Transverse colon (tissue), 4 donors: ENCODE data around the gene MT1X. TPM values are rescaled to one million over a fixed set of nuclear protein-coding genes. Genes with fewer than 3 reads are reported as not detected.

Experiments
- DNase-seq: peaks from one replicate; pipeline ENCODE4 v3.0.0-alpha.2; 2019
- H3K27ac ChIP-seq, 4 donors: fragments of 200-600 bp; sonication (generic); 2 replicates each; pipeline ENCODE4 v1.5.1; 2016 to 2018; ENCODE audit warnings: inconsistent platforms in 4 of 4
- H3K27me3 ChIP-seq: fragments of 200-600 bp; sonication (generic); 2 replicates; pipeline ENCODE4 v1.5.1; 2017; ENCODE audit warnings: inconsistent platforms
- H3K36me3 ChIP-seq, 4 donors: fragments of 200-600 bp; sonication (generic); 2 replicates each; pipeline ENCODE4 v1.5.1; 2017 to 2019; ENCODE audit warnings: inconsistent platforms in 4 of 4
- H3K4me1 ChIP-seq, 4 donors: fragments of 200-600 bp; sonication (generic); 2 replicates each; pipeline ENCODE4 v1.5.1; 2017 to 2020; ENCODE audit warnings: inconsistent platforms in 4 of 4
- H3K4me3 ChIP-seq, 4 donors: fragments of 200-600 bp; sonication (generic); 1 replicate in 1 of 4; 2 replicates in 3 of 4; pipeline versions ENCODE4 v1.5.1 to v1.6.1; 2017 to 2019; ENCODE audit warnings: inconsistent platforms in 4 of 4
- H3K9me3 ChIP-seq, 2 donors: fragments of 200-600 bp; sonication (generic); 2 replicates each; pipeline ENCODE4 v1.5.1; 2017 to 2019; ENCODE audit warnings: inconsistent platforms in 2 of 2
- EP300 ChIP-seq: sonication (generic); formaldehyde crosslinking; IDR thresholded peaks from one replicate; pipeline ENCODE4 v1.6.1; 2017; ENCODE audit warnings: antibody characterized with exemption, low read depth
- POLR2A ChIP-seq: fragments of 450-650 bp; IDR thresholded peaks from one replicate; pipeline ENCODE4 v1.6.1; 2016; ENCODE audit warnings: antibody characterized with exemption, mild to moderate bottlenecking, moderate library complexity
- POLR2AphosphoS5 ChIP-seq, 3 donors: sonication (generic); formaldehyde crosslinking; IDR thresholded peaks; one replicate each; pipeline ENCODE4 v1.6.1; 2016; ENCODE audit warnings: antibody characterized with exemption in 3 of 3
- WGBS, 2 donors: methylation state at CpG; one replicate each; pipeline ENCODE4 v1.1.5; 2018; ENCODE audit warnings: low coverage in 1 of 2; 5-methylcytosine and 5-hydroxymethylcytosine counted together
- in situ Hi-C, 4 donors: fragments of 200-750 bp; cut with MboI; loops; one replicate each; pipeline versions ENCODE4 v1.15.0 to v1.15.1; 2017; ENCODE audit warnings: low sequenced_read_pairs in 3 of 4, low pct_ligation_motif_present in 1 of 4, low pct_unique_long_range_greater_than_20kb in 1 of 4
- intact Hi-C: fragments of 100-400 bp; cut with DNase I; formaldehyde crosslinking; loops from one replicate; pipeline ENCODE4 v1.15.1; 2023; ENCODE audit warnings: low total_unique reads
- total RNA-seq, 4 donors: library from RNA; depleted of rRNA; stranded (reverse); fragments of >200 nt; gene quantifications; one replicate each; pipeline ENCODE4 v1.1.0, GENCODE V29; 2016
- TF ChIP-seq, protein P1 (sequence below), 5 experiments: fragments of 200-600 bp in 3 of 5; fragments of 450-650 bp in 2 of 5; sonication (generic) in 3 of 5; IDR thresholded peaks; 1 replicate in 2 of 5; 2 replicates in 3 of 5; pipeline ENCODE4 v1.5.1; 2016 to 2017; ENCODE audit warnings: antibody characterized with exemption in 5 of 5, inconsistent platforms in 3 of 5, mild to moderate bottlenecking in 2 of 5, moderate library complexity in 1 of 5

Gene MT1X
- 100 to 1,000 TPM in 3 of 4 donors, 10 to 100 TPM in 1; 40.4 to 784 (median 274) TPM for total RNA-seq

DNA sequence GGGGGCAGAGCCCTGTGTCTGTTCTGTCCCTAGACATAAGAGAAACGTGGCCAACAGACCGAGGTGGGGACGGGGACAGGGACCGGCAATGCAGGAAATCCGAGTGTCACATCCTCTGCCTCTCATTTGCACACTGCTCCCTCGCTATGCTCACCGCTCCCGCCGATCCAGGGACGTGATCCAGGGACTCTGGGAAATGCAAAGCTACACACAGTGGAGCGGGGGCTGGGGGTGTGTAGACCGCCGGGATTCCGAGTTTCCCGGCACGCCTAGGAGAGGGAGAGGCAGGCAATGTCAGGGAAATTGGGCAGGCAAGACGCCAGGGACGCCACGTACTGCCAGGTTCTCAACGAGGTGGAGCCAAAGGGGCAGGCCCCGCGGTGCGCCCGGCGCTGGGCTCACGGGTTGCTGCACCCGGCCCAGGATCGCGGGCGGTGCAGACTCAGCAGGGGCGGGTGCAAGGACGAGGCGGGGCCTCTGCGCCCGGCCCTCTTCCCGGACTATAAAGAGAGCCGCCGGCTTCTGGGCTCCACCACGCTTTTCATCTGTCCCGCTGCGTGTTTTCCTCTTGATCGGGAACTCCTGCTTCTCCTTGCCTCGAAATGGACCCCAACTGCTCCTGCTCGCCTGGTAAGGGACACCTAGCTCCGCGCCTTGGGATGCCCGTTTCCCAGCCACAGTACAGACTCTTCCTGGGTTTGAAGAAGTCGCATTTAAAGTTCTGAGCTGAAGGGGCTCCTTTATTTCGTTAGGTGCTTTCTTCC, at the start of gene MT1X:
Gene MT1X, plus strand, starts transcription at position 532 of the 764 bp plus-strand sequence. Its CDS starts 71 bp downstream, at position 603.
- TF ChIP-seq POLR2AphosphoS5 (IDR thresholded peaks at IDR 0.05) = peak in 2 of 3 donors; percentile 97
- TF ChIP-seq EP300 = peak; percentile 96
- peak; percentile 97 for TF ChIP-seq POLR2A
- TF ChIP-seq, protein P1, sequence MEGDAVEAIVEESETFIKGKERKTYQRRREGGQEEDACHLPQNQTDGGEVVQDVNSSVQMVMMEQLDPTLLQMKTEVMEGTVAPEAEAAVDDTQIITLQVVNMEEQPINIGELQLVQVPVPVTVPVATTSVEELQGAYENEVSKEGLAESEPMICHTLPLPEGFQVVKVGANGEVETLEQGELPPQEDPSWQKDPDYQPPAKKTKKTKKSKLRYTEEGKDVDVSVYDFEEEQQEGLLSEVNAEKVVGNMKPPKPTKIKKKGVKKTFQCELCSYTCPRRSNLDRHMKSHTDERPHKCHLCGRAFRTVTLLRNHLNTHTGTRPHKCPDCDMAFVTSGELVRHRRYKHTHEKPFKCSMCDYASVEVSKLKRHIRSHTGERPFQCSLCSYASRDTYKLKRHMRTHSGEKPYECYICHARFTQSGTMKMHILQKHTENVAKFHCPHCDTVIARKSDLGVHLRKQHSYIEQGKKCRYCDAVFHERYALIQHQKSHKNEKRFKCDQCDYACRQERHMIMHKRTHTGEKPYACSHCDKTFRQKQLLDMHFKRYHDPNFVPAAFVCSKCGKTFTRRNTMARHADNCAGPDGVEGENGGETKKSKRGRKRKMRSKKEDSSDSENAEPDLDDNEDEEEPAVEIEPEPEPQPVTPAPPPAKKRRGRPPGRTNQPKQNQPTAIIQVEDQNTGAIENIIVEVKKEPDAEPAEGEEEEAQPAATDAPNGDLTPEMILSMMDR (IDR thresholded peaks at IDR 0.05) = no peak
- H3K9me3 ChIP-seq = no peaks in the 10 kb centered on the region
- in situ Hi-C loops (no loop called here), intact Hi-C loops (loop anchor here (5.0 kb wide), 2 partner anchors 55 to 75 kb away; partner anchors contain the start of genes MT1E and MT2A)
- peaks cover 3 to 20% (median 11%) of the 10 kb centered on the region in 4 donors for H3K4me1 ChIP-seq
- no peaks in the 10 kb centered on the region for H3K36me3 ChIP-seq
- DNase-seq = peak; percentile 94
- H3K4me3 ChIP-seq = peak within 1 kb of the TSS; percentile 43 to 79 (median 55)
- peak within 1 kb of the TSS; percentile 79 to 87 (median 82) for H3K27ac ChIP-seq
- WGBS, 2 donors = 0% methylated on average over 10 to 46 of the region's 49 CpGs
- no peaks in the 10 kb centered on the region for H3K27me3 ChIP-seq

DNA sequence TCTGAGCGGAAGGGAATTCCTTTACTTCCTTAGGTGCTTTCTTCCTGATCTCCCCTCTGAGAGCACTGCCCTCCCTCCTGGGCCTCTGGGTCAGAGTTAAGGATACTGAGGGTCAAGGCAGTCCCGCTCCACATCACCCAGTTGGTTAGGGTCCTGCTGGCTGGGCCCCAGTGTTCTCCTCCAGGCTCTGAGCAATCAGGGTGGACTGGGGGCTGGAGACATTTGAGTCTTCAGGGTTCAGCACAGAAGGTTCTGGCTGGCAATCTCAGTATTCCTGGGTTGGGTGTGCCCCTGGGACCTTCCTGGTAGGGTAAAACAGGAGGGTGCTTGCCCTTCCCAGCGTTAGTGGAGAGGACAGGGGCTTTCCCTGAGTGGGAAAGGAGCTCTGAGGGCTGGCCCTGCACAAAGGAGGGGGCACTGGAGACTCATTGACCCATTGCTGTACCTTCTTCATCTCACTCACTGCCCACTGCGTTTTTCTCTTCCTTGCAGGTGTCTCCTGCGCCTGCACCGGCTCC, 49.4 kb upstream of the MT1X start:
- no peak for DNase-seq
- in situ Hi-C loops = no loop called here
- 61% methylated on average over 6 of the region's 6 CpGs; no CpG with 5 or more reads in 1 of the 2 donors for WGBS, 2 donors
- H3K9me3 ChIP-seq = no peaks in the 10 kb centered on the region
- peak overlapping the region; percentile 18 to 58 (median 45) for H3K4me3 ChIP-seq
- H3K27ac ChIP-seq = peak overlapping the region; percentile 53 to 74 (median 59)
- no peak for TF ChIP-seq POLR2A
- TF ChIP-seq POLR2AphosphoS5 (IDR thresholded peaks at IDR 0.05) = no peak
- no peak for TF ChIP-seq EP300
- TF ChIP-seq, protein P1 (IDR thresholded peaks at IDR 0.05) = no peak
- H3K36me3 ChIP-seq = no peaks in the 10 kb centered on the region
- H3K4me1 ChIP-seq = peaks cover 6 to 30% (median 19%) of the 10 kb centered on the region in 4 donors
- intact Hi-C loops = loop anchor here (1.0 kb wide), 1 partner anchor 25 kb away; the partner anchor contains the start of gene MT2A
- H3K27me3 ChIP-seq = peaks cover 63% of the 10 kb centered on the region

DNA sequence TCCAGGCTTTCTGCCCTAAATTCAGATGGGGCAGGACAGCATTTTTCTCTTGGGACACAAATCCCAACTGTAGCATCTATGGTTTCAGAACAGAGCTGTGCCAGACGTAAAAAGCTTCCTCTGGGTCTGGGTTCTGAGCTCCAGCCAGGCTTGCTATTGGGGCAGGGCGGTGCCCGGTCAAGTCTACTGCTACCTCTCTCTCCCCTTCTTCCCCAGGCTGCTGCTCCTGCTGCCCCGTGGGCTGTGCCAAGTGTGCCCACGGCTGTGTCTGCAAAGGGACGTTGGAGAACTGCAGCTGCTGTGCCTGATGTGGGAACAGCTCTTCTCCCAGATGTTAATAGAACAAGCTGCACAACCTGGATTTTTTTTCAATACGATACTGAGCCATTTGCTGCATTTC, 48.7 kb upstream of the MT1X start:
- peak overlapping the region in 1 of 4 donors; percentile 58 for H3K4me3 ChIP-seq
- intact Hi-C loops = no loop called here
- no peaks in the 10 kb centered on the region for H3K36me3 ChIP-seq
- TF ChIP-seq, protein P1 (IDR thresholded peaks at IDR 0.05) = no peak
- TF ChIP-seq POLR2AphosphoS5 (IDR thresholded peaks at IDR 0.05) (no peak), POLR2A (no peak), EP300 (no peak)
- no peak overlapping the region for H3K27ac ChIP-seq
- no peak for DNase-seq
- WGBS, 2 donors = 43 to 70% methylated on average over 1 to 7 of the region's 7 CpGs
- peaks cover 69% of the 10 kb centered on the region for H3K27me3 ChIP-seq
- in situ Hi-C loops = no loop called here
- H3K9me3 ChIP-seq = no peaks in the 10 kb centered on the region
- peaks cover 6 to 36% (median 26%) of the 10 kb centered on the region in 4 donors for H3K4me1 ChIP-seq

DNA sequence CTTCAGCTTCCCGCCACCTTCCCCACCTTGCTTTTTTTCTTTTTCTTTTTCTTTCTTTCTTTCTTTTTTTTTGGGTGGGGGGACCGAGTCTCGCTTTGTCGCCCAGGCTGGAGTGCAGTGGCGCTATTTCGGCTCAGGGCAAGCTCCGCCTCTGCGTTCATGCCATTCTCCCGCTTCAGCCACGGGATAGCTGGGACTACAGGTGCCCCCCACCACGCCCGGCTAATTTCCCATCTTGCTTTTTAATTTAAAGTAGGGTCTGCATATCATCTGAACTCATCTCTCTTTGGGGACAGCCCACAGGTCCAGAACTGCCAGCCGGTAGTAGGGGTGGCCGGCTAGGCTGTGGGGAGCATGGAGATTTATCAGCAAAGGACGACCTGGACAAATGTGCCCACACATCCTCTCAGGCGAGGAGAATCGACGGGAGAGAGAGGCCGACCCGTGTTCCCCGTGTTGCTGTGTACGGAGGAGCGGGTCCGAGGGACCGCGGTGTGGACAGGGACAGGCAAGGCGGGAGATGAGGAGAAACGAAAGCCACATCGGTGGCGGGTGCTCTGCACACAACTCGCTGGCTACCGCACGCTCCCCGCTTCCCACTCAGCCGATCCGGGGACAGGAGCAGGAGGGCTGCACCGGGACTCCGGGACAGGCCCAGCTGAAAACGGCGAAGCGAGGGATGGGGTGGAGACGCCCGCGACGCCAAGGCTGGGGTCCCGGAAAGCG, 47.4 kb upstream of the MT1X start:
- Histone ChIP-seq H3K4me1 (peaks cover 14 to 44% (median 29%) of the 10 kb centered on the region in 4 donors), H3K4me3 (peak overlapping the region in 1 of 4 donors; percentile 27)
- 43 to 62% methylated on average over 7 to 45 of the region's 47 CpGs for WGBS, 2 donors

More for the DNA sequence above, 47.4 kb upstream of the MT1X start:
- intact Hi-C loops (no loop called here), in situ Hi-C loops (no loop called here)
- TF ChIP-seq, protein P1 (IDR thresholded peaks at IDR 0.05) = no peak
- TF ChIP-seq POLR2A (no peak), POLR2AphosphoS5 (IDR thresholded peaks at IDR 0.05) (no peak), EP300 (no peak)
- H3K36me3 ChIP-seq = no peaks in the 10 kb centered on the region
- DNase-seq = no peak
- H3K27ac ChIP-seq = no peak overlapping the region
- peaks cover 81% of the 10 kb centered on the region for H3K27me3 ChIP-seq
- H3K9me3 ChIP-seq = no peaks in the 10 kb centered on the region
